Measurements from ENCODE around the gene ACVR2A. TPM values are rescaled to one million over a fixed set of nuclear protein-coding genes. Genes with fewer than 3 reads are reported as not detected.

The ACVR2A gene
- total RNA-seq, 1 donor from 2014 or later: 40.5 TPM

- H3K27me3 Mint-ChIP-seq: no peaks in the 10 kb centered on the region
- H3K4me1 Mint-ChIP-seq (ENCODE audit: low read depth): peaks cover 19% of the 10 kb centered on the region
- no peaks in the 10 kb centered on the region for H3K9me3 Mint-ChIP-seq (ENCODE audit: low read depth)
- H3K4me3 Mint-ChIP-seq (ENCODE audit: low read depth): no peak overlapping the region
- no peak for TF ChIP-seq CTCF (IDR thresholded peaks at IDR 0.05; ENCODE audit: unreplicated experiment)
- H3K36me3 Mint-ChIP-seq (ENCODE audit: insufficient read depth): no peaks in the 10 kb centered on the region
- no peak for DNase-seq (ENCODE audit: low spot score, unreplicated experiment)
- no peak overlapping the region for H3K27ac Mint-ChIP-seq
Observed at GRCh38 chr2:147882631-147883030, 37.8 kb downstream of the ACVR2A start.

GRCh38 chr2:147884830-147885229, 40.0 kb downstream of the ACVR2A start:
- H3K36me3 Mint-ChIP-seq (ENCODE audit: insufficient read depth): no peaks in the 10 kb centered on the region
- no peak for DNase-seq (ENCODE audit: low spot score, unreplicated experiment)
- no peak overlapping the region for H3K4me3 Mint-ChIP-seq (ENCODE audit: low read depth)
- H3K9me3 Mint-ChIP-seq (ENCODE audit: low read depth): no peaks in the 10 kb centered on the region
- H3K27ac Mint-ChIP-seq: no peak overlapping the region
- H3K27me3 Mint-ChIP-seq: no peaks in the 10 kb centered on the region
- TF ChIP-seq CTCF (IDR thresholded peaks at IDR 0.05; ENCODE audit: unreplicated experiment): no peak
- peaks cover 14% of the 10 kb centered on the region for H3K4me1 Mint-ChIP-seq (ENCODE audit: low read depth)

- TF ChIP-seq CTCF (IDR thresholded peaks at IDR 0.05; ENCODE audit: unreplicated experiment): no peak
- Mint-ChIP-seq H3K9me3 (ENCODE audit: low read depth) (no peaks in the 10 kb centered on the region), H3K27me3 (no peaks in the 10 kb centered on the region), H3K27ac (no peak overlapping the region), H3K4me3 (ENCODE audit: low read depth) (no peak overlapping the region), H3K4me1 (ENCODE audit: low read depth) (peaks cover 11% of the 10 kb centered on the region), H3K36me3 (ENCODE audit: insufficient read depth) (no peaks in the 10 kb centered on the region)
- DNase-seq (ENCODE audit: low spot score, unreplicated experiment): no peak
Observed at GRCh38 chr2:147886136-147886535, 41.3 kb downstream of the ACVR2A start.

GRCh38 chr2:147888680-147889079, 43.9 kb downstream of the ACVR2A start:
- Mint-ChIP-seq H3K9me3 (ENCODE audit: low read depth) (no peaks in the 10 kb centered on the region), H3K4me3 (ENCODE audit: low read depth) (no peak overlapping the region), H3K4me1 (ENCODE audit: low read depth) (peaks cover 11% of the 10 kb centered on the region), H3K27ac (no peak overlapping the region), H3K27me3 (no peaks in the 10 kb centered on the region), H3K36me3 (ENCODE audit: insufficient read depth) (no peaks in the 10 kb centered on the region)
- DNase-seq (ENCODE audit: low spot score, unreplicated experiment): no peak
- TF ChIP-seq CTCF (IDR thresholded peaks at IDR 0.05; ENCODE audit: unreplicated experiment): no peak

GRCh38 chr2:147904051-147904450, 59.2 kb downstream of the ACVR2A start:
- TF ChIP-seq CTCF (IDR thresholded peaks at IDR 0.05; ENCODE audit: unreplicated experiment): no peak
- Mint-ChIP-seq H3K36me3 (ENCODE audit: insufficient read depth) (peaks cover 22% of the 10 kb centered on the region), H3K4me3 (ENCODE audit: low read depth) (no peak overlapping the region), H3K4me1 (ENCODE audit: low read depth) (no peaks in the 10 kb centered on the region), H3K9me3 (ENCODE audit: low read depth) (no peaks in the 10 kb centered on the region), H3K27me3 (no peaks in the 10 kb centered on the region), H3K27ac (no peak overlapping the region)
- no peak for DNase-seq (ENCODE audit: low spot score, unreplicated experiment)
